H9 (cell line): ENCODE results near the gene INTS1. TPM values are rescaled to one million over a fixed set of nuclear protein-coding genes. Genes with fewer than 3 reads are reported as not detected.

ENCODE experiments used
- DNase-seq: peaks from one replicate; pipeline ENCODE4 v3.0.0-alpha.2; 2017
- H2AFZ ChIP-seq: one replicate; pipeline ENCODE4 v1.6.1; 2013; ENCODE audit warnings: mild to moderate bottlenecking, low read length, control low read depth, moderate library complexity
- H2AK5ac ChIP-seq: 2 replicates; pipeline ENCODE4 v1.6.1; 2013; ENCODE audit warnings: low read length, control low read depth, mixed read lengths; ENCODE audit not compliant: insufficient read length
- H2BK120ac ChIP-seq: one replicate; pipeline ENCODE4 v1.6.1; 2013; ENCODE audit warnings: low read depth, mild to moderate bottlenecking, low read length, control low read depth, inconsistent platforms; ENCODE audit not compliant: poor library complexity, severe bottlenecking
- H2BK12ac ChIP-seq: 2 replicates; pipeline ENCODE4 v1.6.1; 2013; ENCODE audit warnings: low read length, control low read depth, mixed read lengths, low read depth; ENCODE audit not compliant: insufficient read length
- H2BK15ac ChIP-seq: 2 replicates; pipeline ENCODE4 v1.6.1; 2013; ENCODE audit warnings: low read depth, low read length, control low read depth
- H2BK20ac ChIP-seq: one replicate; pipeline ENCODE4 v1.6.1; 2013; ENCODE audit warnings: low read depth, mild to moderate bottlenecking, low read length, control low read depth, inconsistent platforms; ENCODE audit not compliant: poor library complexity, severe bottlenecking
- H2BK5ac ChIP-seq: 2 replicates; pipeline ENCODE4 v1.6.1; 2013; ENCODE audit warnings: low read length, control low read depth, mixed read lengths; ENCODE audit not compliant: insufficient read length
- H3K14ac ChIP-seq: 2 replicates; pipeline ENCODE4 v1.6.1; 2013; ENCODE audit warnings: low read length, control low read depth; ENCODE audit not compliant: insufficient read depth
- H3K18ac ChIP-seq: 2 replicates; pipeline ENCODE4 v1.6.1; 2013; ENCODE audit warnings: low read depth, mild to moderate bottlenecking, mixed read lengths, low read length, control low read depth; ENCODE audit not compliant: insufficient read length
- H3K23ac ChIP-seq: 2 replicates; pipeline ENCODE4 v1.6.1; 2013; ENCODE audit warnings: low read length, control low read depth, mixed read lengths, low read depth; ENCODE audit not compliant: insufficient read length
- H3K23me2 ChIP-seq: 2 replicates; pipeline ENCODE4 v1.6.1; 2013; ENCODE audit warnings: low read depth, mild to moderate bottlenecking, mixed read lengths, low read length, control low read depth; ENCODE audit not compliant: insufficient read length, poor library complexity, severe bottlenecking
- H3K27ac ChIP-seq: 2 replicates; pipeline ENCODE4 v1.5.1; 2013; ENCODE audit warnings: low read length, control low read depth, mixed read lengths, low read depth; ENCODE audit not compliant: insufficient read length
- H3K27me3 ChIP-seq: 2 replicates; pipeline ENCODE4 v1.6.1; 2013; ENCODE audit warnings: low read length, control low read depth, inconsistent platforms; ENCODE audit not compliant: insufficient read depth
- H3K4ac ChIP-seq: 2 replicates; pipeline ENCODE4 v1.6.1; 2013; ENCODE audit warnings: low read depth, mild to moderate bottlenecking, control low read depth, inconsistent platforms, low read length, moderate library complexity
- H3K4me1 ChIP-seq: 2 replicates; pipeline ENCODE4 v1.6.1; 2013; ENCODE audit warnings: low read length, control low read depth, inconsistent platforms; ENCODE audit not compliant: insufficient read depth
- H3K4me2 ChIP-seq: 2 replicates; pipeline ENCODE4 v1.6.1; 2013; ENCODE audit warnings: low read length, control low read depth, mixed read lengths; ENCODE audit not compliant: insufficient read length, insufficient read depth
- H3K56ac ChIP-seq: 2 replicates; pipeline ENCODE4 v1.6.1; 2013; ENCODE audit warnings: low read depth, mild to moderate bottlenecking, mixed read lengths, low read length, control low read depth; ENCODE audit not compliant: insufficient read length
- H3K79me1 ChIP-seq: 2 replicates; pipeline ENCODE4 v1.6.1; 2013; ENCODE audit warnings: low read depth, mild to moderate bottlenecking, moderate library complexity, low read length, control low read depth, inconsistent platforms; ENCODE audit not compliant: insufficient read depth, poor library complexity, severe bottlenecking
- H3K79me2 ChIP-seq: 2 replicates; pipeline ENCODE4 v1.6.1; 2013; ENCODE audit warnings: low read length, control low read depth, inconsistent platforms; ENCODE audit not compliant: insufficient read depth
- H3K9ac ChIP-seq: 2 replicates; pipeline ENCODE4 v1.6.1; 2013; ENCODE audit warnings: low read length, control low read depth, mixed read lengths; ENCODE audit not compliant: insufficient read length; ENCODE audit errors: extremely low read depth
- H3K9me3 ChIP-seq: one replicate; pipeline ENCODE4 v1.6.1; 2013; ENCODE audit warnings: low read depth, low read length, inconsistent platforms; ENCODE audit not compliant: control insufficient read depth
- H3T11ph ChIP-seq: one replicate; pipeline ENCODE4 v1.6.1; 2013; ENCODE audit warnings: mild to moderate bottlenecking, low read length, control low read depth, inconsistent platforms
- H4K20me1 ChIP-seq: one replicate; pipeline ENCODE4 v1.6.1; 2013; ENCODE audit not compliant: control insufficient read depth, insufficient read length, insufficient read depth
- H4K5ac ChIP-seq: 2 replicates; pipeline ENCODE4 v1.6.1; 2013; ENCODE audit warnings: low read depth, mild to moderate bottlenecking, mixed read lengths, low read length, control low read depth; ENCODE audit not compliant: insufficient read length
- H4K8ac ChIP-seq: replicated peaks from 2 replicates; pipeline ENCODE4 v1.6.1; 2013; ENCODE audit warnings: low read length, control low read depth, mixed read lengths, low read depth; ENCODE audit not compliant: insufficient read length
- H4K91ac ChIP-seq: 2 replicates; pipeline ENCODE4 v1.6.1; 2013; ENCODE audit warnings: low read depth, mild to moderate bottlenecking, moderate library complexity, mixed read lengths, low read length, control low read depth; ENCODE audit not compliant: insufficient read length
- H3K27ac Mint-ChIP-seq, 3 experiments: 2 replicates in 2 of 3; 3 replicates in 1 of 3; pipeline ENCODE4 v1.8.0; 2020 to 2021; ENCODE audit warnings: mixed read lengths in 3 of 3, mild to moderate bottlenecking in 1 of 3, moderate library complexity in 1 of 3
- H3K27me3 Mint-ChIP-seq: 2 replicates; pipeline ENCODE4 v1.8.0; 2021; ENCODE audit warnings: low read depth, mild to moderate bottlenecking, moderate library complexity, mixed read lengths
- H3K36me3 Mint-ChIP-seq, 3 experiments: 2 replicates in 2 of 3; 3 replicates in 1 of 3; pipeline ENCODE4 v1.8.0; 2020 to 2021; ENCODE audit warnings: low read depth in 3 of 3, mixed read lengths in 3 of 3; ENCODE audit not compliant: insufficient read depth in 1 of 3
- H3K4me1 Mint-ChIP-seq, 2 experiments: 2 replicates each; pipeline ENCODE4 v1.8.0; 2020; ENCODE audit warnings: mixed read lengths in 2 of 2
- H3K4me3 Mint-ChIP-seq, 2 experiments: 2 replicates in 1 of 2; 3 replicates in 1 of 2; pipeline ENCODE4 v1.8.0; 2020 to 2021; ENCODE audit warnings: mild to moderate bottlenecking in 2 of 2, mixed read lengths in 2 of 2, moderate library complexity in 1 of 2
- H3K9me3 Mint-ChIP-seq, 2 experiments: 2 replicates in 1 of 2; 3 replicates in 1 of 2; pipeline ENCODE4 v1.8.0; 2020; ENCODE audit warnings: mild to moderate bottlenecking in 2 of 2, mixed read lengths in 2 of 2, moderate library complexity in 1 of 2
- CTCF ChIP-seq: fragments of 200-600 bp; sonication (generic); conservative IDR thresholded peaks from 3 replicates; pipeline ENCODE4 v1.8.0; 2021; ENCODE audit warnings: antibody characterized with exemption, mild to moderate bottlenecking
- WGBS: extraction: QIAGEN DNeasy Blood & Tissue Kit; methylation state at CpG from one replicate; pipeline ENCODE4 v1.1.7; 2013; ENCODE audit warnings: missing lambda C conversion rate, low lambda C conversion rate, mixed read lengths; ENCODE audit not compliant: insufficient read length; ENCODE audit errors: extremely low coverage; 5-methylcytosine and 5-hydroxymethylcytosine counted together
- total RNA-seq: library from RNA; stranded (reverse); gene quantifications from 2 replicates; pipeline ENCODE4 v1.2.1, GENCODE V29; 2021

Gene INTS1
- total RNA-seq, 1 experiment from 2014 or later, result 133 TPM

- Histone ChIP-seq H2BK5ac (no peak overlapping the region), H3K27me3 (no peaks in the 10 kb centered on the region), H3K27ac (no peak overlapping the region), H2AK5ac (no peak overlapping the region), H3K4me2 (no peak overlapping the region), H3K4me1 (peaks cover 3% of the 10 kb centered on the region; the same call in 1 of the 2 replicates), H4K8ac (no peak overlapping the region), H2BK120ac (no peak overlapping the region), H2BK15ac (no peak overlapping the region), H2AFZ (no peak overlapping the region), H3K9me3 (no peaks in the 10 kb centered on the region), H2BK20ac (no peak overlapping the region), H4K91ac (no peak overlapping the region), H3K23ac (no peak overlapping the region), H3K18ac (no peak overlapping the region), H3K79me2 (peaks cover 7% of the 10 kb centered on the region; the same call in 1 of the 2 replicates), H3K4ac (no peak overlapping the region), H3K79me1 (no peaks in the 10 kb centered on the region), H4K5ac (no peak overlapping the region), H3K56ac (no peak overlapping the region), H3K14ac (peak overlapping the region; percentile 46; the same call in 1 of the 2 replicates), H3K23me2 (peaks cover 4% of the 10 kb centered on the region), H2BK12ac (no peak overlapping the region), H3T11ph (no peak overlapping the region), H3K9ac (no peak overlapping the region), H4K20me1 (no peaks in the 10 kb centered on the region)
- no CpG with 5 or more reads among the region's 9 CpGs for WGBS
- H3K36me3 Mint-ChIP-seq, result no peaks in the 10 kb centered on the region
- no peaks in the 10 kb centered on the region for H3K27me3 Mint-ChIP-seq
- no peak for DNase-seq
- peaks cover 31% of the 10 kb centered on the region in 2 experiments for H3K4me1 Mint-ChIP-seq
- H3K4me3 Mint-ChIP-seq, result peak overlapping the region in 1 of 2 experiments; percentile 40; a peak in 3 of 5 replicates
- TF ChIP-seq CTCF, result no peak
- peak overlapping the region in 1 of 3 experiments; percentile 82; a peak in 1 of 7 replicates for H3K27ac Mint-ChIP-seq
- no peaks in the 10 kb centered on the region for H3K9me3 Mint-ChIP-seq
These were observed 29.0 kb upstream of the INTS1 start for GRCh38 chr7:1533255-1533546.
